ENCODE results near the gene APPL2. TPM values are rescaled to one million over a fixed set of nuclear protein-coding genes. Genes with fewer than 3 reads are reported as not detected.

The APPL2 gene
- total and polyA plus RNA-seq, 7 donors = 15.3 to 116 (median 46.5) TPM

DNA sequence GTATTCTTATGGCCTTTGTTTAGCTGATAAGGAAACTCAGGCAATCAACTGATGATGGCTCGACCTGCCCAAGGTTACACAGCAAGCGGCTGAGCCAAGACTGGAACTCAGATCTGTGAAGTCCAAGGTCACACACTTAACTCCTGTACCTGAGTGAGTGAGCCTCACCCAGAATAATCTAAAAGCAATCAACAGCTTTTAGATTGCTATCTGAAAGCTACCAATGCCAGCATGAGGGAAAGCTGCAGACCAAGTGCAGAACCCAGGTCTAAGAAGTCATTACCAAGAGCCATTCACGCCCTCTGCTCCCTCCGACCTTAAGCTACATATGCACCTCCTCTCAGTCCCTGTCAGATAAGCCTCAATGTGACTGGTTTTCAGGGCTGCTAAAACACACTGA lies 12.1 kb downstream of the APPL2 start:
- 37 to 79% methylated on average over 4 of the region's 4 CpGs for WGBS, 2 donors
- H3K9me3 ChIP-seq = no peaks in the 10 kb centered on the region
- H3K4me1 ChIP-seq = peaks cover 0 to 17% (median 2%) of the 10 kb centered on the region in 4 donors
- no peak overlapping the region for H3K4me3 ChIP-seq
- no peak for TF ChIP-seq POLR2AphosphoS5 (IDR thresholded peaks at IDR 0.05)
- TF ChIP-seq POLR2A (IDR thresholded peaks at IDR 0.05) = no peak
- TF ChIP-seq EP300 (IDR thresholded peaks at IDR 0.05) = no peak
- TF ChIP-seq, protein P1, sequence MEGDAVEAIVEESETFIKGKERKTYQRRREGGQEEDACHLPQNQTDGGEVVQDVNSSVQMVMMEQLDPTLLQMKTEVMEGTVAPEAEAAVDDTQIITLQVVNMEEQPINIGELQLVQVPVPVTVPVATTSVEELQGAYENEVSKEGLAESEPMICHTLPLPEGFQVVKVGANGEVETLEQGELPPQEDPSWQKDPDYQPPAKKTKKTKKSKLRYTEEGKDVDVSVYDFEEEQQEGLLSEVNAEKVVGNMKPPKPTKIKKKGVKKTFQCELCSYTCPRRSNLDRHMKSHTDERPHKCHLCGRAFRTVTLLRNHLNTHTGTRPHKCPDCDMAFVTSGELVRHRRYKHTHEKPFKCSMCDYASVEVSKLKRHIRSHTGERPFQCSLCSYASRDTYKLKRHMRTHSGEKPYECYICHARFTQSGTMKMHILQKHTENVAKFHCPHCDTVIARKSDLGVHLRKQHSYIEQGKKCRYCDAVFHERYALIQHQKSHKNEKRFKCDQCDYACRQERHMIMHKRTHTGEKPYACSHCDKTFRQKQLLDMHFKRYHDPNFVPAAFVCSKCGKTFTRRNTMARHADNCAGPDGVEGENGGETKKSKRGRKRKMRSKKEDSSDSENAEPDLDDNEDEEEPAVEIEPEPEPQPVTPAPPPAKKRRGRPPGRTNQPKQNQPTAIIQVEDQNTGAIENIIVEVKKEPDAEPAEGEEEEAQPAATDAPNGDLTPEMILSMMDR (IDR thresholded peaks at IDR 0.05) = no peak
- no peak overlapping the region for H3K27ac ChIP-seq
- H3K36me3 ChIP-seq = peaks cover 0 to 64% (median 4%) of the 10 kb centered on the region in 4 donors
- intact Hi-C loops (cut with DNase I) = no loop called here
- no peak for DNase-seq
- H3K27me3 ChIP-seq = no peaks in the 10 kb centered on the region

DNA sequence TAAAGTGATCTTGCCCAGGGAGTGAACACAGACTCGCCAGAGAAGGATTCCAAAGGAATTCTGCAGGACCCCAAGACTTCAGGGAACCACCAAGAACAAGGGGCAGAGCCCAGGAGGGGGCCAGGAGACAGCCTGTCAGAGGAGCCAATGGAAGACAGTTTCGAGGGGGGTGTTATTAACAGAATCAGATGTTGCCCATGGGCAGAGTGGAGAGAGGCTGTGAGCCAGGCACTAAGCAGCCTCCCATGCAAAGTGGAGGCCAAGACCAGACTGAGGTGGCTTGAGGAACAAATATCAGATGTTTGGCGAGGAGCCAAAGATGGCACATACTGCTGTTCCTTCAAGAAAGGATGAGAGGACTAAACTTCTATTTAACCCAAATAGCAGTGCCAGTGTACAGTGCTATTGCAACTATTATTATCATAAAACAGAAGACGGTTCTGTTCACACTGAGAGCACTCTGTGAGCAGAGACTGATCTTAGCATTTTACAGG lies 12.6 kb downstream of the APPL2 start:
- TF ChIP-seq POLR2AphosphoS5 (IDR thresholded peaks at IDR 0.05) (no peak), POLR2A (IDR thresholded peaks at IDR 0.05) (no peak), EP300 (IDR thresholded peaks at IDR 0.05) (no peak)
- TF ChIP-seq, protein P1 (IDR thresholded peaks at IDR 0.05) = no peak
- no peak overlapping the region for H3K27ac ChIP-seq
- intact Hi-C loops (cut with DNase I) = no loop called here
- WGBS, 2 donors = 91 to 94% methylated on average over 4 of the region's 4 CpGs
- H3K9me3 ChIP-seq = no peaks in the 10 kb centered on the region
- DNase-seq = no peak
- H3K4me1 ChIP-seq = peaks cover 0 to 13% (median 2%) of the 10 kb centered on the region in 4 donors
- H3K36me3 ChIP-seq = peaks cover 0 to 59% (median 6%) of the 10 kb centered on the region in 4 donors
- no peak overlapping the region for H3K4me3 ChIP-seq
- no peaks in the 10 kb centered on the region for H3K27me3 ChIP-seq

DNA sequence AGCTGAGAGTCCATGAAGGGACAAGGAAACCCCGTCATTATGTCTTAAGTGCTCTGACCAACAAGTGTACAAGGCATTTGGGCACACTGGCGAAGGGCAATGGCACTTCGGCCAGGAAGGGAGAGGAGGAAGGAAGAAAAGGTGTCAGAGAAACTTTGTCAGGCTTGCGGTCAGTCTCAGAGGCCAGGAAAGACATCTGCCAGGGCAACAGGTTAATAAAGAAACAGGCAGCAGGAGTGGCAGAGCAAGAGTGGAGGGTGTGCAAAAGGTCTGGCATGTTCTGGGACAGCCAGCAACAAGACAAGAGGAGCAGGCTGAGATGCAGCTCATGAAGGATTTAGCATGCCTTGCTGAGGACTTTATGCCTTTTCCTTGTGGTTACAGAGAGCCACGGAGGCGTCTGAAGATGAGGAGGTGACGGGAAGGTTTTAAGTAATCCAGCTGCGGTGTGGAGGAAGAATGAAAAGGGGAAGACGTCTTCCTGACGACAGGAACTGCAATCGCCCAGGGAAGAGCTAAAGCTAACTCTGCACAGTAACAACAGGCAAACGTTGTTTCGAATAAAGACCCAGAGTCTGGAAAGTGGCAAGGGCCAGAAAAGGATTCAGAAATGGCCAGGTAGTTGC lies 13.1 kb downstream of the APPL2 start:
- peaks cover 0 to 13% (median 2%) of the 10 kb centered on the region in 4 donors for H3K4me1 ChIP-seq

DNA sequence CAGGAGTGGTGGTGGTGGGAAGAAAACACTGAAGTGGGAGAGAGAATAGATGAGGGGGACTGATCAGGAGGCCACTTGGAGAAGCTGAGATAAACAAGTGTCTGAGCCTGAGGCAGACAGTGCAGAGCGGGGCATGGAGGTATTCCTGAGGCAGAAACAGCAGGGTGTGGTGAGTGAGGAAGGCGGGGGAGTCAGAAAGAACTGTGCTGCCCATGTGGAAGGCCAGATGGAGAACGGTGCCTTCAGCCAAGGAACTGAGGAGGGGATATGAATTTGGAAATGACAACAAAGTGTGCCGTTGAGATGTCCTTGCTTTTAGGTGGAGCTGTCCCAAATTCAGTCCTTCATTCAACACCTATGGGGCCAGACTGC lies 13.7 kb downstream of the APPL2 start:
- no peak for DNase-seq
- Histone ChIP-seq H3K27me3 (no peaks in the 10 kb centered on the region), H3K27ac (no peak overlapping the region), H3K9me3 (no peaks in the 10 kb centered on the region), H3K4me1 (peaks cover 0 to 13% (median 2%) of the 10 kb centered on the region in 4 donors), H3K36me3 (peaks cover 0 to 54% (median 6%) of the 10 kb centered on the region in 4 donors), H3K4me3 (no peak overlapping the region)
- 69% methylated on average over 4 of the region's 4 CpGs for WGBS, 2 donors
- TF ChIP-seq, protein P1 (IDR thresholded peaks at IDR 0.05) = no peak
- intact Hi-C loops (cut with DNase I) = no loop called here

More for the DNA sequence above, 13.1 kb downstream of the APPL2 start:
- intact Hi-C loops (cut with DNase I) = no loop called here
- H3K27ac ChIP-seq = no peak overlapping the region
- H3K9me3 ChIP-seq = no peaks in the 10 kb centered on the region
- WGBS, 2 donors = 86 to 91% methylated on average over 13 of the region's 13 CpGs
- H3K4me3 ChIP-seq = no peak overlapping the region
- H3K36me3 ChIP-seq = peaks cover 0 to 54% (median 7%) of the 10 kb centered on the region in 4 donors
- TF ChIP-seq POLR2AphosphoS5 (IDR thresholded peaks at IDR 0.05) (no peak), POLR2A (IDR thresholded peaks at IDR 0.05) (no peak)
- TF ChIP-seq, protein P1 (IDR thresholded peaks at IDR 0.05) = no peak
- no peaks in the 10 kb centered on the region for H3K27me3 ChIP-seq
- no peak for DNase-seq

All from sigmoid colon (tissue), 7 donors.